CD4-positive, CD25-positive, alpha-beta regulatory T cell (primary cell): ENCODE results near the gene CEMIP. TPM values are rescaled to one million over a fixed set of nuclear protein-coding genes. Genes with fewer than 3 reads are reported as not detected.
A peak's percentile ranks its signal among the peaks of the same experiment; 100 is the strongest.

Experiments used
- ATAC-seq, 2 donors: fragments of 150-1000 bp; cut with Tn5 transposase; one replicate each; pipeline ENCODE4 v1.10.0; 2021; ENCODE audit warnings: low read depth in 2 of 2, moderate number of reproducible peaks in 2 of 2, moderate library complexity in 1 of 2
- DNase-seq, 3 donors: peaks; one replicate each; pipeline versions ENCODE4 v3.0.0 to v3.0.0-alpha.2; 2012 to 2022; ENCODE audit warnings: mixed read lengths in 1 of 3
- H3K27ac ChIP-seq: one replicate; pipeline ENCODE4 v1.7.0; 2013; ENCODE audit warnings: mild to moderate bottlenecking, low read length; ENCODE audit not compliant: insufficient read depth, poor library complexity, severe bottlenecking
- H3K27me3 ChIP-seq: one replicate; pipeline ENCODE4 v1.7.0; 2013; ENCODE audit warnings: low read length; ENCODE audit not compliant: control insufficient read depth, insufficient read depth
- H3K36me3 ChIP-seq: one replicate; pipeline ENCODE4 v1.7.0; 2013; ENCODE audit warnings: mild to moderate bottlenecking, low read length, moderate library complexity; ENCODE audit not compliant: control insufficient read depth, insufficient read depth
- H3K4me1 ChIP-seq: 2 replicates; pipeline ENCODE4 v1.7.0; 2013; ENCODE audit warnings: mild to moderate bottlenecking, low read length; ENCODE audit not compliant: insufficient read depth, control insufficient read depth, poor library complexity, severe bottlenecking
- H3K4me3 ChIP-seq: one replicate; pipeline ENCODE4 v1.7.0; 2013; ENCODE audit warnings: low read depth, mild to moderate bottlenecking, low read length, moderate library complexity
- H3K9me3 ChIP-seq, 2 experiments: 1 replicate in 1 of 2; 2 replicates in 1 of 2; pipeline ENCODE4 v1.7.0; 2013; ENCODE audit warnings: low read length in 2 of 2, mild to moderate bottlenecking in 1 of 2, moderate library complexity in 1 of 2; ENCODE audit not compliant: control insufficient read depth in 2 of 2
- H3K27ac Mint-ChIP-seq, 3 donors: one replicate each; pipeline ENCODE4 v1.8.0; 2020 to 2022; ENCODE audit warnings: mild to moderate bottlenecking in 3 of 3, mixed read lengths in 3 of 3, moderate library complexity in 2 of 3
- H3K27me3 Mint-ChIP-seq: one replicate; pipeline ENCODE4 v1.8.0; 2022; ENCODE audit warnings: mild to moderate bottlenecking, mixed read lengths
- H3K36me3 Mint-ChIP-seq: one replicate; pipeline ENCODE4 v1.8.0; 2020; ENCODE audit warnings: mixed read lengths
- H3K4me1 Mint-ChIP-seq, 4 donors: one replicate each; pipeline ENCODE4 v1.8.0; 2020 to 2022; ENCODE audit warnings: mixed read lengths in 4 of 4, mild to moderate bottlenecking in 1 of 4
- H3K4me3 Mint-ChIP-seq, 4 donors: one replicate each; pipeline ENCODE4 v1.8.0; 2020 to 2022; ENCODE audit warnings: mild to moderate bottlenecking in 4 of 4, mixed read lengths in 4 of 4, moderate library complexity in 3 of 4
- H3K9me3 Mint-ChIP-seq, 7 donors: one replicate each; pipeline ENCODE4 v1.8.0; 2020 to 2022; ENCODE audit warnings: mixed read lengths in 7 of 7, mild to moderate bottlenecking in 3 of 7, moderate library complexity in 2 of 7
- polyA plus RNA-seq, 4 donors: library from polyadenylated mRNA; unstranded; fragments of 300-500 nt; fragmentation: Illumina TruSeq; gene quantifications; one replicate each; pipeline ENCODE4 v1.2.3, GENCODE V29; 2021
- total RNA-seq: library from RNA; stranded (reverse); gene quantifications from one replicate; pipeline ENCODE4 v1.2.3, GENCODE V29; 2022

Gene CEMIP
- total and polyA plus RNA-seq, 5 donors from 2014 or later: 0.10 to 0.44 TPM; not detected in 3

- H3K4me3 ChIP-seq: no peak overlapping the region
- no peaks in the 10 kb centered on the region for H3K36me3 Mint-ChIP-seq
- DNase-seq (no peak), ATAC-seq (no peak)
- no peak overlapping the region for H3K4me3 Mint-ChIP-seq
- H3K27ac ChIP-seq: no peak overlapping the region
- H3K9me3 Mint-ChIP-seq: peaks cover 0 to 2% (median 0%) of the 10 kb centered on the region in 7 donors
- no peaks in the 10 kb centered on the region for H3K27me3 ChIP-seq
- H3K36me3 ChIP-seq: no peaks in the 10 kb centered on the region
- peaks cover 0 to 3% (median 1%) of the 10 kb centered on the region in 4 donors for H3K4me1 Mint-ChIP-seq
- no peak overlapping the region for H3K27ac Mint-ChIP-seq
- H3K4me1 ChIP-seq: no peaks in the 10 kb centered on the region
- H3K9me3 ChIP-seq: no peaks in the 10 kb centered on the region
- H3K27me3 Mint-ChIP-seq: peaks cover 10% of the 10 kb centered on the region
These were observed 77.2 kb downstream of the CEMIP start for GRCh38 chr15:80856400-80856799.

GRCh38 chr15:80856809-80857377, 77.7 kb downstream of the CEMIP start:
- no peaks in the 10 kb centered on the region for H3K4me1 ChIP-seq
- H3K36me3 Mint-ChIP-seq: no peaks in the 10 kb centered on the region
- ATAC-seq: no peak
- H3K27me3 Mint-ChIP-seq: peaks cover 10% of the 10 kb centered on the region
- no peak overlapping the region for H3K27ac ChIP-seq
- H3K4me3 Mint-ChIP-seq: no peak overlapping the region
- no peak overlapping the region for H3K27ac Mint-ChIP-seq
- peak in 1 of 3 donors; percentile 34 for DNase-seq
- H3K9me3 ChIP-seq: no peaks in the 10 kb centered on the region
- H3K4me1 Mint-ChIP-seq: peaks cover 0 to 3% (median 1%) of the 10 kb centered on the region in 4 donors
- H3K4me3 ChIP-seq: no peak overlapping the region
- no peaks in the 10 kb centered on the region for H3K36me3 ChIP-seq
- H3K27me3 ChIP-seq: no peaks in the 10 kb centered on the region
- no peaks in the 10 kb centered on the region for H3K9me3 Mint-ChIP-seq

DNA sequence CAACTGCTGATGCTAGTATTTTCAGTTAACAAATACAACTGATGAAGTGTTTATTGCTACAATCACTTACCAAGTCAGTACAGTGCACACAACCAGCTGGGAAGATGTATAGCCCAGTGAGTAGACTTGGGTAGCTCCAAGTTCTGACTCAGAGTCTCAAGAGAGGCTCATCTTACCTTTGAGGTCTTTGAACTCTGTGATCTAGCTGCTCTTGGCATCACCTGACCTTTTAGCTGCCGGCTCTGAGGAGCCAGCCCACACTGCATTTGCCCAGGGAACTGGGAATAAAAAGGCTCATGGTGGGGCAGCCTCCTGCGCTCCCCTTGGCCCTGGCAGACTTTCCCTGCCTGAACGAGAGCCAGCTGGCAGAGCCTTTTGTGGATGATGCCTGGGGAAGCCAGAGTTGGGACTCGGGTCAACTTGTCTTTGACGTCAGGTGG, 82.6 kb downstream of the CEMIP start:
- no peaks in the 10 kb centered on the region for H3K27me3 ChIP-seq
- no peaks in the 10 kb centered on the region for H3K9me3 ChIP-seq
- Mint-ChIP-seq H3K4me1 (peaks cover 0 to 3% (median 0%) of the 10 kb centered on the region in 4 donors), H3K9me3 (peaks cover 0 to 1% (median 0%) of the 10 kb centered on the region in 7 donors), H3K27me3 (no peaks in the 10 kb centered on the region), H3K27ac (no peak overlapping the region), H3K36me3 (no peaks in the 10 kb centered on the region), H3K4me3 (no peak overlapping the region)
- ATAC-seq: no peak
- no peaks in the 10 kb centered on the region for H3K4me1 ChIP-seq
- no peaks in the 10 kb centered on the region for H3K36me3 ChIP-seq
- no peak overlapping the region for H3K4me3 ChIP-seq
- no peak for DNase-seq
- H3K27ac ChIP-seq: no peak overlapping the region

GRCh38 chr15:80864666-80865065, 85.5 kb downstream of the CEMIP start:
- Histone ChIP-seq H3K4me1 (no peaks in the 10 kb centered on the region), H3K27me3 (no peaks in the 10 kb centered on the region), H3K27ac (no peak overlapping the region), H3K36me3 (no peaks in the 10 kb centered on the region), H3K9me3 (no peaks in the 10 kb centered on the region), H3K4me3 (no peak overlapping the region)
- no peak for DNase-seq
- peaks cover 4% of the 10 kb centered on the region for H3K36me3 Mint-ChIP-seq
- no peak overlapping the region for H3K27ac Mint-ChIP-seq
- H3K4me1 Mint-ChIP-seq: no peaks in the 10 kb centered on the region
- H3K9me3 Mint-ChIP-seq: peaks cover 0 to 1% (median 0%) of the 10 kb centered on the region in 7 donors
- no peak overlapping the region for H3K4me3 Mint-ChIP-seq
- ATAC-seq: no peak
- H3K27me3 Mint-ChIP-seq: no peaks in the 10 kb centered on the region

DNA sequence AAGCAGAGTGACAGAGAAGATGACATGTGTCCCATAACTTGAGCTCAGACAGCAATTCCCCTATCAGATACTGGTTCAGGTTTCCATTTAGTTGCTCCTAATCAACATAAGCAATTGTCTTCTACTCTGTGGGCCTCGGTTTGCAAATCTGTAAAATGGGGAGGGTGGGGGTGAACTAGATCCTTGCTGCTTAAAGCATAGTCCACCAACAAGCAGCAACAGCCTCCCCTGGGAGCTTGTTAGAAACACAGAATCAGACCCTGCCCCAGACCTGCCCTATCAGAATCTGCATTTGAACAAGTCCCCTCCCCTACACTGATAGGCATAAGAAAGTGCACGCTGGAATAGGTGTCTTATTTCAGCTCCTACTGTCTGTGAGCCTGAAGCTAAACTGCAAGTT, 87.8 kb downstream of the CEMIP start:
- no peak overlapping the region for H3K27ac ChIP-seq
- peak overlapping the region in 1 of 3 donors; percentile 41 for H3K27ac Mint-ChIP-seq
- H3K4me1 ChIP-seq: no peaks in the 10 kb centered on the region
- H3K27me3 Mint-ChIP-seq: no peaks in the 10 kb centered on the region
- DNase-seq: no peak
- no peak for ATAC-seq
- peaks cover 0 to 1% (median 0%) of the 10 kb centered on the region in 7 donors for H3K9me3 Mint-ChIP-seq
- peaks cover 4% of the 10 kb centered on the region for H3K36me3 Mint-ChIP-seq
- H3K36me3 ChIP-seq: no peaks in the 10 kb centered on the region
- H3K9me3 ChIP-seq: no peaks in the 10 kb centered on the region
- H3K4me1 Mint-ChIP-seq: no peaks in the 10 kb centered on the region
- no peak overlapping the region for H3K4me3 ChIP-seq
- H3K27me3 ChIP-seq: no peaks in the 10 kb centered on the region
- H3K4me3 Mint-ChIP-seq: no peak overlapping the region

DNA sequence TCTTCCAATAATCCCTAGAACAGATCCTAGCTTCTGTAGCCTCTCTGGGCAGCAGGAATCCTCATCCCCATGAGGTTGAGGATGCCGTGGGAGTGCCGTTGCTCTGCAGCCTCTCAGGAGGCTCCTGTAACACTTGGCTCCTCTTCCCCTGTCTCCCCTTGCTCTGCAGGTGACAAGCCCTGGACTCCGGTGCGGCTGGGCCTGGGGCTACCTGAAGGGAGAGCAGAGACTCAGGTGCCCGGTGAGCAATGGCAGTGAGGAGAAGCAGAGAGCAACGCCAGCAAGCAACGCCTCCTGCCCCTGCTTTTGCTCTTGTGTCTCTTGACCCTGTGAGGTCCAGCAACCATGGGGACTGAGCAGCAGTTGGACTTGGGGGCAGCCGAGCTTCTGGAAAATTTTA, 91.2 kb downstream of the CEMIP start:
- Mint-ChIP-seq H3K27ac (no peak overlapping the region), H3K4me1 (no peaks in the 10 kb centered on the region), H3K27me3 (peaks cover 9% of the 10 kb centered on the region), H3K9me3 (no peaks in the 10 kb centered on the region), H3K36me3 (peaks cover 4% of the 10 kb centered on the region), H3K4me3 (no peak overlapping the region)
- DNase-seq (no peak), ATAC-seq (no peak)
- Histone ChIP-seq H3K36me3 (no peaks in the 10 kb centered on the region), H3K27me3 (no peaks in the 10 kb centered on the region), H3K27ac (no peak overlapping the region), H3K4me1 (no peaks in the 10 kb centered on the region), H3K4me3 (no peak overlapping the region), H3K9me3 (no peaks in the 10 kb centered on the region)

DNA sequence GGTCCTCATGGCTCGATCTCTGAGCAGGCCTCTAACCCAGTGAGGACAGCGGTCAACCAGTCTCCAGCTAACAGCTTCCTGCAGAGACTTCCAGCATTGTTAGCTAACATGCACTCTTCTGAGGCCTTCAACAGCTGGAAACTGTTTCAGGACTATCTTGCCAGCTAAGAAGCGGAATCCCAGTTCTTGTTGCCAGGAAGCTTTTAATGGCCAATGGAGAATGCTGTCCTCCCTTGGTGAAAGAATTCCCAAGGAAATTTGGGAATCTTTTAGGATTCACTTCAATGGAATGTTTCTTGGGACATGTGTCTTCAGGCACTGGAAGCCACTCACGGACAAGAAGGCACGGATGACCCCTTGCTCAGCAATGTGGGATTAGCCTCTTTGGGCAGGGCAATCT, 91.7 kb downstream of the CEMIP start:
- H3K9me3 Mint-ChIP-seq: no peaks in the 10 kb centered on the region
- no peak overlapping the region for H3K27ac Mint-ChIP-seq
- peaks cover 4% of the 10 kb centered on the region for H3K36me3 Mint-ChIP-seq
- no peaks in the 10 kb centered on the region for H3K36me3 ChIP-seq
- no peak overlapping the region for H3K27ac ChIP-seq
- H3K4me3 Mint-ChIP-seq: no peak overlapping the region
- no peak for ATAC-seq
- no peaks in the 10 kb centered on the region for H3K9me3 ChIP-seq
- H3K27me3 Mint-ChIP-seq: peaks cover 9% of the 10 kb centered on the region
- H3K27me3 ChIP-seq: no peaks in the 10 kb centered on the region
- DNase-seq: no peak
- H3K4me1 ChIP-seq: no peaks in the 10 kb centered on the region
- H3K4me3 ChIP-seq: no peak overlapping the region
- H3K4me1 Mint-ChIP-seq: no peaks in the 10 kb centered on the region

DNA sequence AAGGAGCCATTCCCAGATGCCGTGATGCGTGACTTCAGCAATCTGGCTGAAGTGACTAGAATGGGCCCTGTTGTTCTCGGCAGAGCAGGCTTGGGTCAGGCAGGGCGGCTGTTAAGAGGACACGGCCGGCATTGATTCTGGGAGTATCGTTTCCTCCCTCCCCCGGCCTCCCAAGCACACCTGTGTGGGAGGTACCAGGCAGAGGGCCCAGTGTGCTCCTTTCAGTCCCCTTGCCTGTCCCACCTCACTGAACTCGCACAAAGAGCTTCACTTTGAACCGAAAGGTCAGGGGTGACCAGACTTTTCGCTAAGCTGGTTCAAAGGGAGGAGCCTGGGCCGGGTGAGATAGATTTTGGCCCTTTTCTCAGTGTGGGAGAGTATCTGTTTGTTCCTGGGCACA, 92.7 kb downstream of the CEMIP start:
- ATAC-seq: no peak
- Histone ChIP-seq H3K27me3 (no peaks in the 10 kb centered on the region), H3K4me3 (no peak overlapping the region), H3K36me3 (no peaks in the 10 kb centered on the region), H3K9me3 (no peaks in the 10 kb centered on the region), H3K4me1 (no peaks in the 10 kb centered on the region), H3K27ac (no peak overlapping the region)
- no peak overlapping the region for H3K4me3 Mint-ChIP-seq
- H3K27ac Mint-ChIP-seq: no peak overlapping the region
- peaks cover 11% of the 10 kb centered on the region for H3K27me3 Mint-ChIP-seq
- H3K4me1 Mint-ChIP-seq: no peaks in the 10 kb centered on the region
- peaks cover 4% of the 10 kb centered on the region for H3K36me3 Mint-ChIP-seq
- no peak for DNase-seq
- no peaks in the 10 kb centered on the region for H3K9me3 Mint-ChIP-seq
